Diencephalon (tissue), 1 donor: Measurements from ENCODE around the gene HCRTR1. TPM values are rescaled to one million over a fixed set of nuclear protein-coding genes. Genes with fewer than 3 reads are reported as not detected.

Experiments used
- total RNA-seq: library from RNA; depleted of rRNA; stranded (reverse); fragments of >200 nt; gene quantifications from one replicate; pipeline ENCODE4 v1.2.3, GENCODE V29; 2014

The HCRTR1 gene
- 2.5 TPM for total RNA-seq

DNA sequence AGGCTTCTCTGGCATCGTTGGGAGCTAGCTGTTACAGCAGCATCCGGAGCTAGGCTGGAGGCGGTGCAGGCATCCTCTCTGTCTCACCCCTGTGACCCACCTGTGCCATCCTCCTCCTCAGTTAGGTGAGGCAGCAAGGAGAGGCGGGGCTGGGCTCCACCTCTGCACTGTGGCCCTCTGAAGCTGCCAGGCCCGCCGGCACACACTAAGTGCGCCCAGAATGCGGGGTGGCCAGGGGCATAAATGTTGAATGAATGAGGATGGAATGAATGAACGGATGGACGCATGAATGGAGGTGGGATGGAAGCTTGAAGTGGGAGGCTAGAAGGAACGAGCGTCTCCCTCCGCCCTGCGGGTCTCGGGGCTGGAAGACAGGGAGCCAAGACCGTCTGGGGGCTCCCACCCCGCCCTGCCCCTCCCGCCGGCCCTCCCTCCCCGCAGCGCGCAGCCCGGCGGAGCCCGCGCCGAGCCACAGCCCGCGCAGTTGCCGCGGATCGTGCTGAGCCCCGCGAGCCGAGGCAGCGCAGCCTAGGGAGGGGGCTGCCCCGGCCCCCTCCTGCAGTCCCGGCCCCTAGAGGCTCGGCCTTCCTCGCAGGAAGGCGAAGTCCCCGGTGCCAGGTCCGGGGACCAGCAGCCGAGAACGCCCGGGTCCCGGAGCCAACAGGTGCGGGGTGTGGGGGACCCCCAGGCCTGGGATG lies at the start of gene HCRTR1:
Gene HCRTR1 (plus strand): TSS at position 472 of the 698 bp plus-strand sequence. CDS start 1,504 bp downstream, outside the sequence.

DNA sequence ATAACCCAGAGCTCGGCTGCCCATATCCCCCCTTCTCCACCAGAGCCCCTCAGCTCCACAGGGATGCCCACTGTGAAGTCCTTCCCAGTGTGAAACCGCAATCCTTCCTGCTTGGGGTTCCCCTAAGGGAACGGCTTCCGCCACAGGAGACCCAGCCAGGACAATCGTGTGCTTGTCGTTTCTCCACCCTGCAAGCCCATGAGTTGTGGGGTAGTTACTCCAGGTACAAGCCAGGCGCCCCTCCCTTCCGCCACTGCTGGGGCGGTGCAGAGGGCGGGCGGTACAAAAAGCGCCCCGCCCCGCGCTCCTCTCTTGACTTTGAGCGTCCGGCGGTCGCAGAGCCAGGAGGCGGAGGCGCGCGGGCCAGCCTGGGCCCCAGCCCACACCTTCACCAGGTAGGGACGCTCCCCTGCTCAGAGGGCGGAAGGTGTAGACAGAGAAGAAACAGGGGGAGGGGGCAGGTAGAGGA lies 41.3 kb upstream of the HCRTR1 start, which contains the start of gene TINAGL1:
Gene TINAGL1 (plus strand): TSS at position 315 of the 469 bp plus-strand sequence. CDS start 634 bp downstream, outside the sequence.

DNA sequence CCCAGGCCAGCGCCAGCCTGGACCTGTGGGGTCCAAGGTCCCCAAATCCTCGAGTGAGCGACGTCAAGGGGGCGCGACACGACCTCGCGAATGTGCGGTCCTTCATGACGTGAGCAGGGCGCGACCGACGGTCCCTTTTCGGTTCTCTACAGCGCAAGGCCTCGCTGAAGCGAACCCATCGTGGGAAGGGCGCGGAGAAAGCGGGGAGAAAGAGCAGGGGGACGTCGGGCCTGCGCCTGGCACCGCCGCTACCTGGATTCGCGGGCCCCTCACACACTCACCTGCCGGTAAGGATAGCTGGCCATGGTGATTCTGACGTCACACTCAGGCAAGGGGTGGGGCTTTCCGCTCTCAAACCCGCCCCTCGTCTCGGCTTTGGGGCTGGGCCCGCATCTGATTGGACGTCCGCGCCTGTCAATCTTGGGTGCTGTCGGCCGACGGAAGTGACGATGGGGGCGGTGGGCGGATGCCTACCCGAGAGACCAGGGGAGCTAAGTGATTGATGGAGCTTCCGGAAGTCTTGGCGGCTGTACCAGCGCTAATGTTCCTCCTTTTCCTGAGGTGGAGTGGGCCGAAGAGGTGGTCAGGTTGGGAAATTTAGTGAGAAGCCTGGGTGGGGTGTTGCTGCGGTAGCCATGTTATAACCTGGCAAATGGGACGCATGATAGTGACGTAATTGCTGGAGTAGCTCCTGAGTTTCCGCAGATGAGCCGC lies 27.2 kb downstream of the HCRTR1 start, which contains the start of gene PEF1:
Gene PEF1 (minus strand): TSS at position 317 of the 714 bp plus-strand sequence. CDS start 12 bp downstream, at position 305.

Other genes with a start within 250 kb of the HCRTR1 start
- gene FABP3, start 244.6 kb upstream of the HCRTR1 start, total RNA-seq = 70.6 TPM
- gene SERINC2, start 204.5 kb upstream of the HCRTR1 start, total RNA-seq = 1.4 TPM
- 3.0 TPM for gene TINAGL1, start 41.2 kb upstream of the HCRTR1 start, total RNA-seq
- 48.0 TPM for gene PEF1, start 27.2 kb downstream of the HCRTR1 start, total RNA-seq
- 12.9 TPM for gene COL16A1, start 86.3 kb downstream of the HCRTR1 start, total RNA-seq
- 59.5 TPM for gene ADGRB2, start 146.7 kb downstream of the HCRTR1 start, total RNA-seq
- 0.23 TPM for gene SPOCD1, start 198.3 kb downstream of the HCRTR1 start, total RNA-seq